HCT116 (cell line): ENCODE measurements around the gene LMOD3. TPM values are rescaled to one million over a fixed set of nuclear protein-coding genes. Genes with fewer than 3 reads are reported as not detected.

Experiments used
- ATAC-seq: fragments of 200-7000 bp; cut with Tn5 transposase; 2 replicates; pipeline ENCODE4 v1.9.1; 2020; ENCODE audit warnings: mild to moderate bottlenecking, moderate library complexity
- BruUV-seq: library from RNA; stranded (reverse); fragments of 400-500 nt; replicated peaks from 2 replicates; lab custom pipeline; 2021; lab: Mats Ljungman, UMichigan
- CTCF ChIA-PET: fragments of 300-600 bp; sonication (Branson Sonifier 250); formaldehyde crosslinking; loops from one replicate; lab custom pipeline; 2021; ENCODE audit warnings: antibody characterized with exemption; lab: Charles Lee
- POLR2A ChIA-PET: fragments of 300-600, 350-600 bp; sonication (Branson Sonifier 250); formaldehyde crosslinking; loops from one replicate; lab custom pipeline; 2021; ENCODE audit warnings: antibody characterized with exemption; lab: Charles Lee
- RAD21 ChIA-PET, 2 experiments: fragments of 300-600 bp; sonication (Branson Sonifier 250); formaldehyde crosslinking; loops; one replicate each; lab custom pipeline; 2023; ENCODE audit warnings: low total read pairs in 2 of 2; ENCODE audit not compliant: uncharacterized antibody in 2 of 2, unreplicated experiment in 2 of 2, low non-redundant PET in 1 of 2; lab: Charles Lee
- DNase-seq: peaks from one replicate; pipeline ENCODE4 v3.0.0-alpha.2; 2010; ENCODE audit warnings: low read depth, low spot score
- H2AFZ ChIP-seq: fragments of 200-600 bp; shearing (Covaris generic), sonication (generic); 2 replicates; pipeline ENCODE4 v1.6.1; 2017; ENCODE audit warnings: low read depth, mixed run types, mixed read lengths, antibody characterized with exemption, low read length; ENCODE audit not compliant: poor library complexity, severe bottlenecking
- H3K27ac ChIP-seq: 2 replicates; pipeline ENCODE4 v1.5.1; 2012; ENCODE audit warnings: low read depth, low read length
- H3K27me3 ChIP-seq: fragments of 200-600 bp; sonication (generic); 2 replicates; pipeline ENCODE4 v1.6.1; 2016; ENCODE audit warnings: mixed run types, low read length, mixed read lengths; ENCODE audit not compliant: insufficient read depth
- H3K36me3 ChIP-seq, 2 experiments: fragments of 200-500 bp in 1 of 2; fragments of 200-600 bp in 1 of 2; sonication (Bioruptor generic) in 1 of 2; sonication (generic) in 1 of 2; 2 replicates each; pipeline versions ENCODE4 v1.5.1 to v1.6.1; 2014 to 2016; ENCODE audit warnings: low read length in 2 of 2, inconsistent platforms in 1 of 2, mixed read lengths in 1 of 2, mixed run types in 1 of 2; ENCODE audit not compliant: insufficient read depth in 2 of 2, control insufficient read depth in 1 of 2
- H3K4me1 ChIP-seq, 2 experiments: fragments of 200-600 bp in 1 of 2; sonication (generic) in 1 of 2; 2 replicates each; pipeline versions ENCODE4 v1.5.1 to v1.6.1; 2012 to 2017; ENCODE audit warnings: low read length in 2 of 2, inconsistent platforms in 1 of 2, mild to moderate bottlenecking in 1 of 2, mixed read lengths in 1 of 2, mixed run types in 1 of 2, moderate library complexity in 1 of 2; ENCODE audit not compliant: insufficient read depth in 2 of 2, control insufficient read depth in 1 of 2
- H3K4me2 ChIP-seq: fragments of 200-600 bp; sonication (generic); 2 replicates; pipeline ENCODE4 v1.6.1; 2017; ENCODE audit warnings: mixed run types, low read length, mixed read lengths
- H3K4me3 ChIP-seq, 2 experiments: fragments of 200-600 bp in 1 of 2; sonication (generic) in 1 of 2; replicated peaks in 1 of 2; 2 replicates each; pipeline ENCODE4 v1.5.1; 2011 to 2016; ENCODE audit warnings: low read length in 2 of 2, control low read depth in 1 of 2, low read depth in 1 of 2, mild to moderate bottlenecking in 1 of 2, mixed read lengths in 1 of 2, mixed run types in 1 of 2
- H3K79me2 ChIP-seq: fragments of 200-600 bp; sonication (generic); 2 replicates; pipeline ENCODE4 v1.6.1; 2017; ENCODE audit warnings: mild to moderate bottlenecking, mixed run types, low read length, moderate library complexity, mixed read lengths; ENCODE audit not compliant: insufficient read depth
- H3K9ac ChIP-seq: fragments of 200-600 bp; sonication (generic); 2 replicates; pipeline ENCODE4 v1.6.1; 2016; ENCODE audit warnings: low read length, mixed read lengths
- H3K9me2 ChIP-seq: fragments of 200-600 bp; sonication (generic), shearing (Covaris generic); 2 replicates; pipeline ENCODE4 v1.6.1; 2017; ENCODE audit warnings: mixed run types, mild to moderate bottlenecking, moderate library complexity; ENCODE audit not compliant: insufficient read depth
- H3K9me3 ChIP-seq, 2 experiments: fragments of 200-500 bp in 1 of 2; fragments of 200-600 bp in 1 of 2; sonication (Bioruptor generic) in 1 of 2; sonication (generic) in 1 of 2; 2 replicates each; pipeline ENCODE4 v1.6.1; 2014 to 2017; ENCODE audit warnings: low read length in 2 of 2, mixed read lengths in 2 of 2, inconsistent platforms in 1 of 2, low read depth in 1 of 2, mild to moderate bottlenecking in 1 of 2, mixed run types in 1 of 2, moderate library complexity in 1 of 2; ENCODE audit not compliant: control insufficient read depth in 1 of 2, insufficient read depth in 1 of 2
- H4K20me1 ChIP-seq: fragments of 200-600 bp; sonication (generic), shearing (Covaris generic); 2 replicates; pipeline ENCODE4 v1.6.1; 2017; ENCODE audit warnings: mixed run types, mild to moderate bottlenecking, moderate library complexity; ENCODE audit not compliant: insufficient read depth
- CBX3 ChIP-seq: IDR thresholded peaks from 2 replicates; pipeline ENCODE4 v1.6.1; 2012; ENCODE audit warnings: low read depth
- EGR1 ChIP-seq: IDR thresholded peaks from 2 replicates; pipeline ENCODE4 v1.6.1; 2012; ENCODE audit warnings: low read depth
- ELF1 ChIP-seq: IDR thresholded peaks from 2 replicates; pipeline ENCODE4 v1.6.1; 2012; ENCODE audit warnings: low read depth, borderline replicate concordance
- EZH2 ChIP-seq: fragments of 200-600 bp; sonication (generic); IDR thresholded peaks from 2 replicates; pipeline ENCODE4 v1.6.1; 2017; ENCODE audit warnings: antibody characterized with exemption, mixed run types
- JUND ChIP-seq: IDR thresholded peaks from 2 replicates; pipeline ENCODE4 v1.6.1; 2012
- MAX ChIP-seq: IDR thresholded peaks from 2 replicates; pipeline ENCODE4 v1.6.1; 2012
- POLR2A ChIP-seq: IDR thresholded peaks from 2 replicates; pipeline ENCODE4 v1.7.0; 2011; ENCODE audit warnings: borderline replicate concordance; ENCODE audit not compliant: insufficient read depth, insufficient read length; ENCODE audit errors: extremely low read depth
- YY1 ChIP-seq: IDR thresholded peaks from 2 replicates; pipeline ENCODE4 v1.6.1; 2011; ENCODE audit warnings: low read length, low read depth, moderate library complexity, mild to moderate bottlenecking; ENCODE audit not compliant: insufficient replicate concordance; ENCODE audit errors: extremely low read depth
- ZNF274 ChIP-seq: fragments of 200-500 bp; sonication (Bioruptor generic); IDR thresholded peaks from 2 replicates; pipeline ENCODE4 v1.6.1; 2014; ENCODE audit warnings: mild to moderate bottlenecking, low read depth, low read length, inconsistent platforms
- intact Hi-C: fragments of 100-400 bp; cut with micrococcal nuclease; formaldehyde crosslinking; loops from 2 replicates; pipeline ENCODE4 v1.10.0; 2022
- total RNA-seq: library from RNA; stranded (reverse); gene quantifications from one replicate; pipeline ENCODE4 v1.2.1, GENCODE V29; 2021; ENCODE audit not compliant: unreplicated experiment
- TF ChIP-seq, protein P1 (sequence below): IDR thresholded peaks from 2 replicates; pipeline ENCODE4 v1.6.1; 2012; ENCODE audit warnings: low read depth
- TF ChIP-seq, protein P2 (sequence below), 3 experiments: fragments of 200-600 bp in 1 of 3; sonication (generic) in 1 of 3; IDR thresholded peaks in 2 of 3; conservative IDR thresholded peaks in 1 of 3; 2 replicates each; pipeline ENCODE4 v1.5.1; 2012 to 2017; ENCODE audit warnings: low read depth in 2 of 3, low read length in 2 of 3, antibody characterized with exemption in 1 of 3, borderline replicate concordance in 1 of 3, control low read depth in 1 of 3, mild to moderate bottlenecking in 1 of 3, mixed read lengths in 1 of 3, mixed run types in 1 of 3, moderate library complexity in 1 of 3; ENCODE audit not compliant: insufficient read depth in 1 of 3

The LMOD3 gene
- total RNA-seq, 1 experiment from 2014 or later, result not detected

DNA sequence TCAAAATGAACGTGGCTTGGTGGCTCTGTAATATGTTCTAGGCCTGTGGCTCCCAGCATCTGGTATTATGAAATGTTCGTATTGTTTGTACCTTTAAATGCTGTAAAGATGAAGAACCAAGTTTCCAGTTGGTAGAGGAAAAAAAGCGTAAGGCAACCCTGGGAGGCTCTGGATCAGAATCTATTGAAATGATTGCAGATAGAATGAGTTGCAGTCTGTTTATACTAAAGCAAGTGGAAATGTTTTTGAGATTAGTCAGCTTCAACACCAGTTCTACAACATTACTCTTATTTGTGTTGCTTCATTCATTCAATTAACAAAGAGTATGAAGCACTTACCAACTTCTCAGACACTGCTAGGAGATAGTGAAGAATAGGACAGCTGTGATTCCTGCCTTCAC is 32.4 kb downstream of the LMOD3 start (continued):
- TF ChIP-seq, protein P1, sequence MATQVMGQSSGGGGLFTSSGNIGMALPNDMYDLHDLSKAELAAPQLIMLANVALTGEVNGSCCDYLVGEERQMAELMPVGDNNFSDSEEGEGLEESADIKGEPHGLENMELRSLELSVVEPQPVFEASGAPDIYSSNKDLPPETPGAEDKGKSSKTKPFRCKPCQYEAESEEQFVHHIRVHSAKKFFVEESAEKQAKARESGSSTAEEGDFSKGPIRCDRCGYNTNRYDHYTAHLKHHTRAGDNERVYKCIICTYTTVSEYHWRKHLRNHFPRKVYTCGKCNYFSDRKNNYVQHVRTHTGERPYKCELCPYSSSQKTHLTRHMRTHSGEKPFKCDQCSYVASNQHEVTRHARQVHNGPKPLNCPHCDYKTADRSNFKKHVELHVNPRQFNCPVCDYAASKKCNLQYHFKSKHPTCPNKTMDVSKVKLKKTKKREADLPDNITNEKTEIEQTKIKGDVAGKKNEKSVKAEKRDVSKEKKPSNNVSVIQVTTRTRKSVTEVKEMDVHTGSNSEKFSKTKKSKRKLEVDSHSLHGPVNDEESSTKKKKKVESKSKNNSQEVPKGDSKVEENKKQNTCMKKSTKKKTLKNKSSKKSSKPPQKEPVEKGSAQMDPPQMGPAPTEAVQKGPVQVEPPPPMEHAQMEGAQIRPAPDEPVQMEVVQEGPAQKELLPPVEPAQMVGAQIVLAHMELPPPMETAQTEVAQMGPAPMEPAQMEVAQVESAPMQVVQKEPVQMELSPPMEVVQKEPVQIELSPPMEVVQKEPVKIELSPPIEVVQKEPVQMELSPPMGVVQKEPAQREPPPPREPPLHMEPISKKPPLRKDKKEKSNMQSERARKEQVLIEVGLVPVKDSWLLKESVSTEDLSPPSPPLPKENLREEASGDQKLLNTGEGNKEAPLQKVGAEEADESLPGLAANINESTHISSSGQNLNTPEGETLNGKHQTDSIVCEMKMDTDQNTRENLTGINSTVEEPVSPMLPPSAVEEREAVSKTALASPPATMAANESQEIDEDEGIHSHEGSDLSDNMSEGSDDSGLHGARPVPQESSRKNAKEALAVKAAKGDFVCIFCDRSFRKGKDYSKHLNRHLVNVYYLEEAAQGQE, result no peak
- TF ChIP-seq EGR1 (no peak), CBX3 (0 out of 2 replicates have a peak, but pooled peaks have one; percentile 12), MAX (no peak), POLR2A (no peak), EZH2 (no peak), YY1 (no peak), ZNF274 (no peak), ELF1 (no peak)

GRCh38 chr3:69088063-69088462 is 34.3 kb downstream of the LMOD3 start:
- no peaks in the 10 kb centered on the region for H3K27me3 ChIP-seq
- no peaks in the 10 kb centered on the region for H3K9me3 ChIP-seq
- no peak overlapping the region for H3K4me3 ChIP-seq
- H3K27ac ChIP-seq, result no peak overlapping the region
- TF ChIP-seq, protein P2, sequence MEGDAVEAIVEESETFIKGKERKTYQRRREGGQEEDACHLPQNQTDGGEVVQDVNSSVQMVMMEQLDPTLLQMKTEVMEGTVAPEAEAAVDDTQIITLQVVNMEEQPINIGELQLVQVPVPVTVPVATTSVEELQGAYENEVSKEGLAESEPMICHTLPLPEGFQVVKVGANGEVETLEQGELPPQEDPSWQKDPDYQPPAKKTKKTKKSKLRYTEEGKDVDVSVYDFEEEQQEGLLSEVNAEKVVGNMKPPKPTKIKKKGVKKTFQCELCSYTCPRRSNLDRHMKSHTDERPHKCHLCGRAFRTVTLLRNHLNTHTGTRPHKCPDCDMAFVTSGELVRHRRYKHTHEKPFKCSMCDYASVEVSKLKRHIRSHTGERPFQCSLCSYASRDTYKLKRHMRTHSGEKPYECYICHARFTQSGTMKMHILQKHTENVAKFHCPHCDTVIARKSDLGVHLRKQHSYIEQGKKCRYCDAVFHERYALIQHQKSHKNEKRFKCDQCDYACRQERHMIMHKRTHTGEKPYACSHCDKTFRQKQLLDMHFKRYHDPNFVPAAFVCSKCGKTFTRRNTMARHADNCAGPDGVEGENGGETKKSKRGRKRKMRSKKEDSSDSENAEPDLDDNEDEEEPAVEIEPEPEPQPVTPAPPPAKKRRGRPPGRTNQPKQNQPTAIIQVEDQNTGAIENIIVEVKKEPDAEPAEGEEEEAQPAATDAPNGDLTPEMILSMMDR (IDR thresholded peaks at IDR 0.05 in 2 of 3, conservative IDR thresholded peaks at IDR 0.05 in 1 of 3; ENCODE audit: borderline replicate concordance in 1 of 3, insufficient read depth in 1 of 3, low read depth in 2 of 3, low read length in 2 of 3), result no peak
- 0 out of 2 replicates have a peak, but pooled peaks have one; percentile 19 for TF ChIP-seq JUND
- peaks cover 18 to 62% of the 10 kb centered on the region in 2 experiments for H3K4me1 ChIP-seq
- ATAC-seq (no peak), DNase-seq (no peak)
- peaks cover 38% of the 10 kb centered on the region for H3K79me2 ChIP-seq
- H3K9ac ChIP-seq, result no peak overlapping the region
- intact Hi-C loops, result no loop called here
- no peaks in the 10 kb centered on the region for H3K9me2 ChIP-seq
- no peaks in the 10 kb centered on the region for H4K20me1 ChIP-seq
- ChIA-PET POLR2A (no interaction called here), CTCF (no interaction called here), RAD21 (no interaction called here)
- no peak overlapping the region for H2AFZ ChIP-seq
- H3K36me3 ChIP-seq, result no peaks in the 10 kb centered on the region
- H3K4me2 ChIP-seq, result peak overlapping the region; percentile 38
- BruUV-seq, result no TSS peak
